Mucosa of gallbladder (tissue), 1 donor: ENCODE measurements around the gene GART. TPM values are rescaled to one million over a fixed set of nuclear protein-coding genes. Genes with fewer than 3 reads are reported as not detected.
"Not testable (repeated sequence)": the region's sequence is repeated elsewhere in the genome, so short reads cannot be mapped to it uniquely, and the experiment has no call there.

Source experiments
- DNase-seq: peaks from one replicate; pipeline ENCODE4 v3.0.0-alpha.2; 2020; ENCODE audit warnings: low spot score
- total RNA-seq: library from RNA; stranded (reverse); gene quantifications from one replicate; pipeline ENCODE4 v1.2.1, GENCODE V29; 2021
- donor health status: DM: no; HTN: no; CAD: no.

Gene GART
- total RNA-seq, 1 donor from 2014 or later: 51.9 TPM

- not testable (repeated sequence) for DNase-seq
Observed at GRCh38 chr21:33469183-33469582, 72.7 kb downstream of the GART start.

GRCh38 chr21:33461538-33462250, 80.2 kb downstream of the GART start:
- no peak for DNase-seq

GRCh38 chr21:33458861-33459260, 83.1 kb downstream of the GART start:
- no peak for DNase-seq

GRCh38 chr21:33455686-33456446, 86.1 kb downstream of the GART start:
- DNase-seq: no peak

Other genes with a start within 250 kb of the GART start
- gene IFNAR1, start 217.1 kb downstream of the GART start, total RNA-seq: 59.0 TPM
- 61.3 TPM for gene IFNGR2, start 138.7 kb downstream of the GART start, total RNA-seq
- 95.0 TPM for gene TMEM50B, start 62.1 kb downstream of the GART start, total RNA-seq
- gene DNAJC28, start 50.4 kb downstream of the GART start, total RNA-seq: 2.8 TPM
- gene SON, start 921 bp upstream of the GART start, total RNA-seq: 257 TPM
- gene DONSON, start 46.6 kb upstream of the GART start, total RNA-seq: 10.1 TPM
- 29.1 TPM for gene CRYZL1, start 99.6 kb upstream of the GART start, total RNA-seq
- gene ITSN1, start 100.4 kb upstream of the GART start, total RNA-seq: 48.0 TPM